KOPT-K1 (cell line): ENCODE measurements around the gene NCAM1.

Experiments
- H3K27ac ChIP-seq: fragments of 200-600 bp; sonication (generic); 2 replicates; pipeline ENCODE4 v1.5.1; 2016; ENCODE audit warnings: antibody characterized with exemption, mild to moderate bottlenecking, low read depth, low read length; ENCODE audit not compliant: poor library complexity, severe bottlenecking
- H3K36me3 ChIP-seq: fragments of 200-600 bp; sonication (generic); 2 replicates; pipeline ENCODE4 v1.5.1; 2017; ENCODE audit warnings: antibody characterized with exemption, mild to moderate bottlenecking, low read length, moderate library complexity; ENCODE audit not compliant: insufficient read depth
- H3K9me3 ChIP-seq: fragments of 200-600 bp; sonication (generic); 2 replicates; pipeline ENCODE4 v1.5.1; 2017; ENCODE audit warnings: antibody characterized with exemption, low read length, mild to moderate bottlenecking; ENCODE audit not compliant: insufficient read depth, poor library complexity, severe bottlenecking

The NCAM1 gene

GRCh38 chr11:112961751-112962578 is 745 bp downstream of the NCAM1 start:
- no peak overlapping the region for H3K27ac ChIP-seq
- no peaks in the 10 kb centered on the region for H3K36me3 ChIP-seq
- H3K9me3 ChIP-seq, result peaks cover 10% of the 10 kb centered on the region

- Histone ChIP-seq H3K36me3 (no peaks in the 10 kb centered on the region), H3K9me3 (peaks cover 10% of the 10 kb centered on the region), H3K27ac (no peak overlapping the region)
These were observed 1.6 kb downstream of the NCAM1 start for GRCh38 chr11:112962579-112963367.

- no peaks in the 10 kb centered on the region for H3K36me3 ChIP-seq
- no peak overlapping the region for H3K27ac ChIP-seq
- H3K9me3 ChIP-seq, result peaks cover 10% of the 10 kb centered on the region
These were observed 2.2 kb downstream of the NCAM1 start for GRCh38 chr11:112963368-112963955.

GRCh38 chr11:112965656-112966055 is 4.4 kb downstream of the NCAM1 start:
- Histone ChIP-seq H3K36me3 (no peaks in the 10 kb centered on the region), H3K27ac (no peak overlapping the region)

DNA sequence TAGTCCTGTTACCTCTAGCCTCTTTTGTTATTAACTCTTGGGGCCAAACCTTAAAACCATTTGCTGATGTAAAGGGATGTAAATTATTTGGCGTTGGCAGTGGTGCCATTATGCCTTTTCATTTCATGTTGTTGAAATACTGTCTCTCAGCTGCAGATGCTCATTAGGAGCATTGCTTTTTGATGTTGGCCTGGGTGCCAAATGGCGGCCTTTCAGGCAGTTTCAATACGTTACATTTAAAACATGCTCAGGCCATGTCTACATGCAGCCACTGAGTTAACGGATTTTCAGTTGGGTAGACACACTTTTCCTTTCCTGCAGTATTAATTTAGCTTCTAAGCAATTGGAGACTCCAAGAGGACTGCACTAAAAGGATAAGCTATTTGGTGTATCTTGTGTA is 5.3 kb downstream of the NCAM1 start:
- H3K27ac ChIP-seq, result no peak overlapping the region
- H3K36me3 ChIP-seq, result no peaks in the 10 kb centered on the region
- peaks cover 9% of the 10 kb centered on the region for H3K9me3 ChIP-seq

More at GRCh38 chr11:112965656-112966055, 4.4 kb downstream of the NCAM1 start:
- H3K9me3 ChIP-seq, result peaks cover 10% of the 10 kb centered on the region

DNA sequence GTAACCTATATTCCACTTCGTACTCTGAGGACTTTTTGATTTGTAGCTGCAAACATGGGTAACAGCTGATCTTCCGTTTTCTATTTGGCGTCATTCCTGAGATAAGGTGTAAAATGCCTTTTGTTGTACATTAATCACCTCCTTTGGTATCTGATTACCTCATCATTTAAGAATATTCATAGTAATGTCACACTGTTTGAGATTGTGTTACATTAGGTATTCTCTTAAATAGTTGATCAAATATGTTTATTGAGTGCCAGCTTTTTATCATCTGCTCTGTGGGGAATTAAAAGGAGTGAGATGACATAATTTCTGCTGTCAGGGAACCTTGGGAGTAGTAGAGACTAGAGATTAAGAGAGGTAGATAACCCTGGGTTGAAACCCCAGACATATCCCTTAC is 5.9 kb downstream of the NCAM1 start:
- Histone ChIP-seq H3K9me3 (peaks cover 4% of the 10 kb centered on the region), H3K36me3 (no peaks in the 10 kb centered on the region), H3K27ac (no peak overlapping the region)

DNA sequence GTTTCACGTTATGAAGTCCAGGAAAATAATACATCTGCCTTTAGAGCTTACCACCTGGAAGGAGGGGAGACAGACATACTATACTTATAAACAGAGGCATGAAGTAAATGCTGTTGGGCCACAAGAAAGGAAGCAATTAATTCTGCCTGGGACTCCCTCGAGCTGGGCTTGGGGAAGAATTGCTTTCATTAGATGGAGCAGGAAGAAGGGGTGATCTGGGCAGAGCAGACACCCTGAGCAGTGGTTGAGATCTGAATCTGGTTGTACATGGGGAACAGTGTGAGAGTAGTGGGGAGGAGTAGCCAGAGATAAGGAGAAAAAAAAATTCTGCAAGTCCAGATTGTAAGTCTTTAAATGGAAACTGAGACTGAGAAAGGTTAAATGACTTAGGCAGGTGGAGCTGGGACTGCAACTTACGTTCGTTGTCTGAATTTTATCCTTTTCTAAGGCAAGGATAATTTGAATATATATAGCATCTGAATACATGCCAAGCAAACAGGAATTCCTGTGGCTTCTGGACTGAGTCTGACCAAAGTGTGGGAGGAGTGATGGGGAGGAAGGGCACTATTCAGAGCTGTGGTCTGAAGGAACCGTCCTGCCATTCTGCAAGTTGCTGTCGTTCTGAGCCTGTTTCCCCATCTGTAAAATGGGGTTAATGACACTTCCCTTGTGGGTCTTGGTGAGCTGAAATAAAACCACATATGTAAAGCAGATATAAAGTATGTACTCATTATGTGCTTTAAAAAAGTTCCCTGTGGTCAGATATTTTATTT is 7.9 kb downstream of the NCAM1 start:
- Histone ChIP-seq H3K9me3 (no peaks in the 10 kb centered on the region), H3K36me3 (no peaks in the 10 kb centered on the region), H3K27ac (no peak overlapping the region)

- Histone ChIP-seq H3K9me3 (no peaks in the 10 kb centered on the region), H3K27ac (no peak overlapping the region), H3K36me3 (no peaks in the 10 kb centered on the region)
These were observed 10.0 kb downstream of the NCAM1 start for GRCh38 chr11:112971195-112971594.

GRCh38 chr11:112971827-112972226 is 10.6 kb downstream of the NCAM1 start:
- no peak overlapping the region for H3K27ac ChIP-seq
- H3K36me3 ChIP-seq, result no peaks in the 10 kb centered on the region
- H3K9me3 ChIP-seq, result no peaks in the 10 kb centered on the region

DNA sequence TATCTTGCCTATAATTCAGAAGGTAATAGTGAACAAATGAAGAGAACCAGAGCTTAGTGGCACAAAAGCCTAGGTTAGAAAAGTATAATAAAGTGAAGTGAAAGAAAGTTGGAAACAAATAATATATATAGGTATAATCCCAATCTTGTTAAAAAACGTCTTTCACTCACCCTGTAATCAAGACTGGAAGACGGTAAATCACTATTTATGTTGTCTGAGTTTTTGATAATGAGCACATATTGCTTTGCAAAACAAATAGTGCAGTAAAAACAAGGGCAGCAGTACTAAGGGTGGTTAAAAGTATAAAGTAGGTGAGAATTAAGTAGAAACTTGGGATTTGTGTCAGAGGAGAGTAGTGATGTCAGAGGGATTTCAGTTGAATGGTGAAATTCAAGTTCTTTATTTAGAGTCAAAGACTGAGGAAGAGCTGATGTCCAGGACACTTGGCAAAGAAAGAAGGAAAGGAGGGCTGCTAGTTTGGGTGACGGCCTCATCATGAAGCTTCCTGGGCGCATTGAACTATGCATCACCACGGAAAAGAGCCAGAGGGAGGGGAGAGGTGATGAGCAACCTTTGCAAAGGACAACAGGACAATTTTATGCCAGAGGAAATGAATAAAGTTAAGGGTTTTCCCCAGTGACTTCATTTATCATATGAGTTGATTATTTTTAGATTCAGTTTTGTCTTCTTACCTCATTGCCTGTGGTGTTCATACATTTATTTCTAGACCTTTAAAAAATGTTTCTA is 11.4 kb downstream of the NCAM1 start:
- H3K27ac ChIP-seq, result no peak overlapping the region
- no peaks in the 10 kb centered on the region for H3K36me3 ChIP-seq
- H3K9me3 ChIP-seq, result no peaks in the 10 kb centered on the region

DNA sequence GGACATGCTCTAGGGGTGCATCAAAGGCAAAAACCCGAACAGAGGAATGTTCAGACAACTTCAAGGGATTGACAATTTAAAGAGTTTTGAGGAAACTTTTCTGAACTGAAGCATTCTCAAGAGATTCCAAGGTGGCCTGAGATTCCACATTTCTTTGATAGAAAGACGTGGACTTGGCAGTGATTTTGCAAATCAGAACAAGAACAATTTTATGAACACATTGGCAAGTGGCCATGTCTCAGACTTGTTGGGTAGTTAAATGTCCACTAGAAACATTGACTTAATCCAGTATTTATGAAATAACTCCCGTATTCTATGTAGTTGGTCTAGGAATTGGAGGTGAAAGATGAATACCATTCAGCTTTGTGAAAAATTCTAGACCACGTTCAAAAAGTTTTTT is 13.8 kb downstream of the NCAM1 start:
- Histone ChIP-seq H3K36me3 (no peaks in the 10 kb centered on the region), H3K27ac (no peak overlapping the region), H3K9me3 (no peaks in the 10 kb centered on the region)

DNA sequence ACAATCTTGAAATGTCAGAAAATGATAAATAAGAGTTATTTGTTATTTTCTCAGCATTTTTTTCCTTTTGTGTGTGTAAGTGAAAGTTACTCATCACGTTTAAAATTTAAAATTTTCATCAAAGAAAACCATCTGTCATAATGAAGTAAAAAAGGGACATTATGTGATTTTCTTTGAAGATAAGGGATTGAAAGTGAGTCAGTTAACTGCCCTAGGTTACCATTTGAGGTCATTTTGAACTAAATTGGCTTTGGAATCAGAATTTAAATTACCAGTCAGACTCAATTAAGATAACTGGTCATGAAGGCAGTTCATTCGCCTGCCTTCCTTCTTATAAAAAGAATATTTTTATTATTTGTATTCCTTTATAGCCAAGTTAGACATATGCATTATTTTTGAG is 14.3 kb downstream of the NCAM1 start:
- no peak overlapping the region for H3K27ac ChIP-seq
- no peaks in the 10 kb centered on the region for H3K9me3 ChIP-seq
- no peaks in the 10 kb centered on the region for H3K36me3 ChIP-seq

GRCh38 chr11:112977755-112978154 is 16.5 kb downstream of the NCAM1 start:
- Histone ChIP-seq H3K9me3 (no peaks in the 10 kb centered on the region), H3K36me3 (no peaks in the 10 kb centered on the region), H3K27ac (no peak overlapping the region)

- no peaks in the 10 kb centered on the region for H3K9me3 ChIP-seq
- no peaks in the 10 kb centered on the region for H3K36me3 ChIP-seq
- no peak overlapping the region for H3K27ac ChIP-seq
These were observed 22.7 kb downstream of the NCAM1 start for GRCh38 chr11:112983887-112984286.
